DMS79 (cell line): ENCODE results near the gene TACC2.
"Not testable (repeated sequence)": the region's sequence is repeated elsewhere in the genome, so short reads cannot be mapped to it uniquely, and the experiment has no call there.

Source experiments
- DNase-seq: peaks from one replicate; lab custom pipeline; 2025; lab: John Stamatoyannopoulos, UW

The TACC2 gene

GRCh38 chr10:122197611-122198222 lies 208.8 kb downstream of the TACC2 start:
- no peak for DNase-seq

GRCh38 chr10:122198631-122199030 lies 209.7 kb downstream of the TACC2 start:
- DNase-seq: no peak

DNA sequence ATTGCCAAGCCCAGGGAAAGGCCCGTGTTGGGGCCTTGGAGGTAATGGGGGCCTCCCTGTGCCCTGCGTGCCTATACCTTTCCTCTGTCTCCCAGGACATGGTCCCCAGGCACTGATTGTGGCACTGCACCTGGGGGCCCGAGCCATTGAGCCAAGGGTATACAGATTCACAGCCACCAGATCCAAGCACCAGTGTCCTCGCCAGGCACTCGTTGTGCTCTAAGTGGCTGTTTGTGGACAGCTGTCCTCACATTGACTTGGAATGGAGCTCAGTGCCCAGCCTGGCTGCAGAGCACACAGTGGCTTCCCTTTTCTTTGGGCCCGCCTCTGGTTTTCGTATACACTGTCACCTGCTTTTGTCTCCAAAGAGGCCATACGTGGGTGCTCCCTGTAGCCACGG lies 210.1 kb downstream of the TACC2 start:
- no peak for DNase-seq

GRCh38 chr10:122199689-122200088 lies 210.7 kb downstream of the TACC2 start:
- no peak for DNase-seq

DNA sequence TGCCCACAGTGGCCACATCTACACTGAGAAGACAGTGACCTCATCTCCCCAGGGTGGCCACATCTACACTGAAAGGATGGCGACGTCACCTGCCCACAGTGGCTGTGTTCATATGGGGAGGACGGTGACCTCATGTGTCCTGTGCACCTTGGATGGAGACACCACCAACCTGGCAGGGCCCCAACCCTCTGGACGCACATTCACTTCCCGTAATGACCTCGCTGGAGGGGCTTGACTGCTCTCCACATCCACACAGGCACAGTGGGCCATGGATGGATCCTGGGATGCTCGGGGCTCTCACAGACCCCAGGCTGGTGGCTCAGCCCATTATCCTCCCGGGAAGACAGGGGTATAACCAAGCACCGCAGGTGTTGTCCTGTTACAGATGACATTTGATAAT lies 212.4 kb downstream of the TACC2 start:
- DNase-seq: no peak

GRCh38 chr10:122203180-122203579 lies 214.2 kb downstream of the TACC2 start:
- not testable (repeated sequence) for DNase-seq

GRCh38 chr10:122204691-122205489 lies 215.9 kb downstream of the TACC2 start:
- DNase-seq: no peak

GRCh38 chr10:122206471-122207065 lies 217.6 kb downstream of the TACC2 start:
- no peak for DNase-seq

GRCh38 chr10:122207163-122207562 lies 218.2 kb downstream of the TACC2 start:
- no peak for DNase-seq

- DNase-seq: peak; percentile 79
These were observed 218.6 kb downstream of the TACC2 start for GRCh38 chr10:122207596-122207995.

- peak; percentile 40 for DNase-seq
These were observed 219.8 kb downstream of the TACC2 start for GRCh38 chr10:122208571-122209430.

DNA sequence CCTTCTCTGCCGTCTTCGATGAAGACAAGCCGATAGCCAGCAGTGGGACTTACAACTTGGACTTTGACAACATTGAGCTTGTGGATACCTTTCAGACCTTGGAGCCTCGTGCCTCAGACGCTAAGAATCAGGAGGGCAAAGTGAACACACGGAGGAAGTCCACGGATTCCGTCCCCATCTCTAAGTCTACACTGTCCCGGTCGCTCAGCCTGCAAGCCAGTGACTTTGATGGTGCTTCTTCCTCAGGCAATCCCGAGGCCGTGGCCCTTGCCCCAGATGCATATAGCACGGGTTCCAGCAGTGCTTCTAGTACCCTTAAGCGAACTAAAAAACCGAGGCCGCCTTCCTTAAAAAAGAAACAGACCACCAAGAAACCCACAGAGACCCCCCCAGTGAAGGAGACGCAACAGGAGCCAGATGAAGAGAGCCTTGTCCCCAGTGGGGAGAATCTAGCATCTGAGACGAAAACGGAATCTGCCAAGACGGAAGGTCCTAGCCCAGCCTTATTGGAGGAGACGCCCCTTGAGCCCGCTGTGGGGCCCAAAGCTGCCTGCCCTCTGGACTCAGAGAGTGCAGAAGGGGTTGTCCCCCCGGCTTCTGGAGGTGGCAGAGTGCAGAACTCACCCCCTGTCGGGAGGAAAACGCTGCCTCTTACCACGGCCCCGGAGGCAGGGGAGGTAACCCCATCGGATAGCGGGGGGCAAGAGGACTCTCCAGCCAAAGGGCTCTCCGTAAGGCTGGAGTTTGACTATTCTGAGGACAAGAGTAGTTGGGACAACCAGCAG lies 221.7 kb downstream of the TACC2 start:
- no peak for DNase-seq

GRCh38 chr10:122213364-122213763 lies 224.4 kb downstream of the TACC2 start:
- no peak for DNase-seq

DNA sequence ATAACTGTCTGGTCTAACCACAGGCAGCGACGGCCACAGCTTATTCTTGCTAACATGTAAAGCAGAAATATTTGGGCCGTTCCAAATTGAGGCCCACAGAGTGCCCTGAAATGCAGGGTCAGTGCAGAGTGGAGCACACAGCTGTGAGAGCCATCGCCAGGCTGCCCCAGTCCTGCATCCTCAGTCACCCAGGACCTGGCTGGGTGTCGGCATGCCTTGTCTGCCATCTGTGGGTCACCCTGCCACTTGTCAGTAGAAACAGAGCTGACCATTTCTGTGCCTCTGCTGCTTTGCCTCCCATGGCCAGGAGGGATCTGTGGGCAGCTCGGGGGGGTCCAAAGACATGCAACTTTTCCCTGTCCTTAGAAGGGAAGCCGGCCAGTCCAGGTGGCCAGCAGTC lies 224.8 kb downstream of the TACC2 start:
- no peak for DNase-seq

DNA sequence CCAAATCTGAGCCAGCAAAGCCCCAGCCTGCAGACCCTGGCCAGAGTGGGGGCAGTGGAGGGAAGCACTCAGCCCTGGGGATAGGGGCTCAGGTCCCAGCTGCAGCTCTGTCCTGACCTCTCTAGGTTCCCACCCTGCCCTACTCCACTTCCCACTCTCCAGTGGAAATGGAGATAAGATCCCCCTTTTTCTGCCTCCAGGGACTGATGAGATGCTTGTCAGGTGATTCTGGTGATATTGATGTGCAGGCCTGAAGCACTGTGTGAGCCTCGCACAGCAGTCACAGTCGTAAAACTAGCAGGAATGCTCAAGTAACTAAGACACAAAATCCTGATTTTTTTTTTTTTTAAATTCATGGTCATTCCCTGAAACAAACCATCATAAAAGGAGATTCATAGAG lies 227.1 kb downstream of the TACC2 start:
- no peak for DNase-seq

DNA sequence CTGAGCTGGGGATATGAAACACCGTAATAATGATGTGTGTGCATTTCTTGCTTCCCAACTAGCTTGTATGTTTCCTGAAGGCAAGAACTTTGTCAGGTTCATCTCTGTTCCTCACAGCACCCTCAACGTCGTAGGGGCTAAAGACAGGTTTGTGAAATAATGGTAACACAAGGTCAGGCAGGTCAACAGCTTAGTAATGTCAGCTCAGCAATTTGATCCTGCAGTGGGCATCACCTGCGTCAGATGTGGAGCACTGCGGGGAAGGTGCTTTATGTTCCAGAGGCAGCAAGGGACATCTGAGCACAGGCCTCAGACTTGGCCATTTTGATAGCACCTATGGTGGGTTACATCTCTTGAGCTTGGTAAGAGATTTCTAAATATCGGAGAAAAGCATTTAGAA lies 230.4 kb downstream of the TACC2 start:
- no peak for DNase-seq

DNA sequence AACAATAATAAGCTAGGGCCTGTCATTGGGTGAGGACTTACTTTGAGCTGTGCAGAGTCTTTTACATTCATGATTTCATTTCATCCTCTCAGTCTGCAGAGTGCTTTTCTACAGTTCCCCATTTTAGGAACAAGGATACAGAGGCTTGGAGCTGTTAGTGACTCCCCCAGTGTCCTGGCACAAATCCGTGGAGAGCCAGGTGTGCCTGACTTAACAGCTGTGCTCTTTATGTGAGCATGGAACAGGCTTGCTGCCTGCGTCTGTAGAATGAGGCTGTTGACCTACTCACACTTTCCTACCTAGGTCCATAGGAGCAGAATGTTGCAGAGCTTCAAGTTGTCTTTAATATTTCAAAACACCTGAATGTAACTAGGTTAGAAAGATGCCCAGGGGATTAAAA lies 231.8 kb downstream of the TACC2 start:
- DNase-seq: no peak

- no peak for DNase-seq
These were observed 233.0 kb downstream of the TACC2 start for GRCh38 chr10:122221958-122222357.

DNA sequence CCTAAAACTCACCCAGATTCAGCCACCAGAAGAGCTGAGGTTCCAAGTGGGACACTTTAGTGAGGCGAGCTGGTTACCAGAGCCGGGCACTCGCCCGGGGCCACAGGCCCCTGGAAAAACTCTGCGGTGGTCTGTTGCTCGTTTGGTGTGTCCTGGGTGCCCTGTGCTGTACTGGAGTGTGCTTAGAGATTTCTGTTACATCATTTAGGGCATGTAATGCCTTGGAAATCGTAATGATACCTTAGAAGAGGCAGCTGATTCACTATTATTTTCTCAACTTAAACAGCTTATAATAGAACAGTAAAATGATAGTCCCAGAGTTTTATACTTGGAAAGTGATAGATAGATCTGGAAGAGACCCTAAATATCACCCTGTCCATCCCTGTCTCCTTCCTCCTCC lies 233.7 kb downstream of the TACC2 start:
- DNase-seq: no peak

DNA sequence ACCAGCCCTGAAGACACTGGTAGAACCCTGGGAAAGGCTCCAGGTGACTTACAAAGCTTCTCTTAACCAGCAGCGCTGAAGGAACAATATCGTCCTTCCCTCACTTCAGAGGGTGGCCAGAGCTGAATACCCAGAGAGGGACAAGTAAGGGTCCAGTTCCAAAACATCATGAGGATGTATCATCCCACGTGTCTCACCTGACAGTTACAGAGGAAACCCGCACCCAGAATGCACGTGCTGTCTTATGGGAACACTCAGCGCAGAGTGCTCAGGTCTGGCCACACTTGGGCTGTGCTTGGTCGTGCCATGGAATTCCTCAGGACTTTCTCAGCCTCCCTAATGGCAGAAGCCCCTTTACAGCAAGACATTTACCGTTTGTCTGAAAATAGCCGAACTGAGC lies 235.2 kb downstream of the TACC2 start:
- DNase-seq: no peak

- no peak for DNase-seq
These were observed 236.4 kb downstream of the TACC2 start for GRCh38 chr10:122225330-122225729.

DNA sequence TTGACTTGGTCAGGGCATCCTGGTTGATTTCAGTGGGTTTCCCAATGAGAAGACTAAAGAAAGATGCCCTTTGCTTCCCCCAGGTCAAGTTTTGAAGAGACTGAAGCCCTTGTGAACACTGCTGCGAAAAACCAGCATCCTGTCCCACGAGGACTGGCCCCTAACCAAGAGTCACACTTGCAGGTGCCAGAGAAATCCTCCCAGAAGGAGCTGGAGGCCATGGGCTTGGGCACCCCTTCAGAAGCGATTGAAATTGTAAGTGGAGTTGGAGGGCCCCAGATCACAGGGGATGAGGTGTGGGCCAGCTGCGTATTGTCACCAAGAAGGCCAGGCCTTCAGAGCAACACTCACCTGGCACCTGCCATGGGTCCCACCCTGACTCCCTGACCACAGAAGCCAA lies 238.8 kb downstream of the TACC2 start:
- no peak for DNase-seq
